ENCODE measurements around the gene MYB.

Gene MYB

DNA sequence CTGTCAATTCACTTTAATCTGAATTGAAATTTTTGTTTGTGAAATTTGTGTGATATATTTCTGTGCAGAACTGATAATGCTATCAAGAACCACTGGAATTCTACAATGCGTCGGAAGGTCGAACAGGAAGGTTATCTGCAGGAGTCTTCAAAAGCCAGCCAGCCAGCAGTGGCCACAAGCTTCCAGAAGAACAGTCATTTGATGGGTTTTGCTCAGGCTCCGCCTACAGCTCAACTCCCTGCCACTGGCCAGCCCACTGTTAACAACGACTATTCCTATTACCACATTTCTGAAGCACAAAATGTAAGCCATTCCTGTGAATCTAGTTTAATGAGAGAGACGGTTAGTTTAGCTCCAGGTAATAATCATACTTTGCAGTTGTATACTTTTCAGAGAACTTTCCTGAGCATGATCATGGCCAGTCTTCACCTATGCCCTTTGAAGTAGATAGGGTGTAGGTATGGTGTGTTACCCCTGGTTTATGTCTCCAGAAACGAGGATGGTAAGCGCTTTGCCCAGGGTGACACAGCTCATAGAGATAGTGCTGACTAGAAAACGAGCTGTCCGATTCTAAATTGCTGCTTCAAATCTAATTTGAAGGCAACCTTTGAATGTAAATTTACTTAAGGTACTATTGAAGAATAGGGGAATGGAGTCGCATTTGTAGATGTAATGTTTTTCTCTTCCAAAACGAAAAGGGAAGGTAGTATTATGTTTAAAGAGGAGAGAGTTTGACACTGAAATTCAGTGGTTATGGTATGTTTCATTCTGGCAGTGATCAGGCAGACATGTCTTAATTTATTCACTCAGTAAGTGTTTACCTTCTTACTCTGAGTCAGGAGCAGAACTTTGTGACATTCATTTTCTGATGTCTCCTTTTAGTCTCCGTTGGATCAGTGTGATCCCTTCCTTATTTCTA lies 11.4 kb downstream of the MYB start:
- CTCF ChIA-PET = interaction anchor here (2.0 kb wide), 1 partner anchor 8 kb away, joined by 10 read pairs; no protein-coding TSS in a partner anchor

DNA sequence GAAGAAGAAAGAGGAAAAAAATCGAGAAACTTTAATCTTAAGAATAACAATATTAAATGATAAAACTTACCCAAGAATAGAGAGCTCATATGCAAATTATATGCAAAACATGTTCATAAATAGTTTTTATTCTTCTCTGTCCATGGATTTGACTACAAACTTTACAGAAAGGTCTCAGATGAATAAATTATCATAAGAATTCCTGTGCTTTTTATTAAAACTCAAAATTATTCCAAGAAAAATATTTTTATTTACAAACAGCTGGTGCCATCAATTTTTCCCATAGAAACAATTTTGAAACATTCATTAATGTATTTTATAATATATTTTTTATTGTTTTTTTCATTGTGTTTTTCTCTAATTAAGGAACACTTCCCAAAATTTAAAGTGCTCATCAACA lies 12.1 kb downstream of the MYB start:
- Histone ChIP-seq H3K27ac (ENCODE audit: extremely low read depth, low read depth, low read length) (no peak overlapping the region), H3K4me1 (ENCODE audit: control insufficient read depth, insufficient read depth, low read length) (no peaks in the 10 kb centered on the region), H3K9me3 (ENCODE audit: control insufficient read depth, insufficient read depth, low read depth, low read length) (no peaks in the 10 kb centered on the region), H3K36me3 (ENCODE audit: control insufficient read depth in 2 of 2, insufficient read depth in 1 of 2, low read length in 2 of 2) (peaks cover 0 to 27% of the 10 kb centered on the region in 2 experiments; a peak in 1 of 3 replicates), H3K4me3 (ENCODE audit: low read depth, low read length) (no peak overlapping the region)
- POLR2A ChIA-PET = no interaction called here
- TF ChIP-seq, protein P1, sequence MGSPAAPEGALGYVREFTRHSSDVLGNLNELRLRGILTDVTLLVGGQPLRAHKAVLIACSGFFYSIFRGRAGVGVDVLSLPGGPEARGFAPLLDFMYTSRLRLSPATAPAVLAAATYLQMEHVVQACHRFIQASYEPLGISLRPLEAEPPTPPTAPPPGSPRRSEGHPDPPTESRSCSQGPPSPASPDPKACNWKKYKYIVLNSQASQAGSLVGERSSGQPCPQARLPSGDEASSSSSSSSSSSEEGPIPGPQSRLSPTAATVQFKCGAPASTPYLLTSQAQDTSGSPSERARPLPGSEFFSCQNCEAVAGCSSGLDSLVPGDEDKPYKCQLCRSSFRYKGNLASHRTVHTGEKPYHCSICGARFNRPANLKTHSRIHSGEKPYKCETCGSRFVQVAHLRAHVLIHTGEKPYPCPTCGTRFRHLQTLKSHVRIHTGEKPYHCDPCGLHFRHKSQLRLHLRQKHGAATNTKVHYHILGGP (tag by site-specific recombination; IDR thresholded peaks at IDR 0.05) = no peak
- TF ChIP-seq ZNF624 (tag by site-specific recombination; IDR thresholded peaks at IDR 0.05) (no peak), EGR2 (tag by site-specific recombination; IDR thresholded peaks at IDR 0.05; ENCODE audit: low read depth) (no peak), ZNF140 (tag by site-specific recombination; IDR thresholded peaks at IDR 0.05) (no peak), ZNF426 (tag by site-specific recombination; IDR thresholded peaks at IDR 0.05) (no peak), ZNF747 (tag by site-specific recombination; IDR thresholded peaks at IDR 0.05) (no peak)
- CTCF ChIA-PET = interaction anchor here (0.6 to 2.0 kb wide), 2 partner anchors 9 to 211 kb away, joined by 4 to 10 read pairs; no protein-coding TSS in a partner anchor

More for the DNA sequence above, 11.4 kb downstream of the MYB start:
- H3K36me3 ChIP-seq (ENCODE audit: control insufficient read depth in 2 of 2, insufficient read depth in 1 of 2, low read length in 2 of 2) = peaks cover 0 to 27% of the 10 kb centered on the region in 2 experiments; a peak in 1 of 3 replicates
- POLR2A ChIA-PET = no interaction called here
- TF ChIP-seq ZNF843 (tag by site-specific recombination; IDR thresholded peaks at IDR 0.05) (no peak), ZIC2 (tag by site-specific recombination; IDR thresholded peaks at IDR 0.05) (no peak), ZNF23 (tag by site-specific recombination; IDR thresholded peaks at IDR 0.05; ENCODE audit: borderline replicate concordance) (no peak), ZNF16 (tag by site-specific recombination; IDR thresholded peaks at IDR 0.05; ENCODE audit: low read depth) (no peak), ZNF501 (tag by site-specific recombination; IDR thresholded peaks at IDR 0.05) (no peak)
- TF ChIP-seq, protein P2, sequence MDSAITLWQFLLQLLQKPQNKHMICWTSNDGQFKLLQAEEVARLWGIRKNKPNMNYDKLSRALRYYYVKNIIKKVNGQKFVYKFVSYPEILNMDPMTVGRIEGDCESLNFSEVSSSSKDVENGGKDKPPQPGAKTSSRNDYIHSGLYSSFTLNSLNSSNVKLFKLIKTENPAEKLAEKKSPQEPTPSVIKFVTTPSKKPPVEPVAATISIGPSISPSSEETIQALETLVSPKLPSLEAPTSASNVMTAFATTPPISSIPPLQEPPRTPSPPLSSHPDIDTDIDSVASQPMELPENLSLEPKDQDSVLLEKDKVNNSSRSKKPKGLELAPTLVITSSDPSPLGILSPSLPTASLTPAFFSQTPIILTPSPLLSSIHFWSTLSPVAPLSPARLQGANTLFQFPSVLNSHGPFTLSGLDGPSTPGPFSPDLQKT (IDR thresholded peaks at IDR 0.05; ENCODE audit: borderline replicate concordance, low read depth, low read length) = no peak
- TF ChIP-seq, protein P3, sequence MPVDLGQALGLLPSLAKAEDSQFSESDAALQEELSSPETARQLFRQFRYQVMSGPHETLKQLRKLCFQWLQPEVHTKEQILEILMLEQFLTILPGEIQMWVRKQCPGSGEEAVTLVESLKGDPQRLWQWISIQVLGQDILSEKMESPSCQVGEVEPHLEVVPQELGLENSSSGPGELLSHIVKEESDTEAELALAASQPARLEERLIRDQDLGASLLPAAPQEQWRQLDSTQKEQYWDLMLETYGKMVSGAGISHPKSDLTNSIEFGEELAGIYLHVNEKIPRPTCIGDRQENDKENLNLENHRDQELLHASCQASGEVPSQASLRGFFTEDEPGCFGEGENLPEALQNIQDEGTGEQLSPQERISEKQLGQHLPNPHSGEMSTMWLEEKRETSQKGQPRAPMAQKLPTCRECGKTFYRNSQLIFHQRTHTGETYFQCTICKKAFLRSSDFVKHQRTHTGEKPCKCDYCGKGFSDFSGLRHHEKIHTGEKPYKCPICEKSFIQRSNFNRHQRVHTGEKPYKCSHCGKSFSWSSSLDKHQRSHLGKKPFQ (tag by site-specific recombination; IDR thresholded peaks at IDR 0.05) = no peak
- H3K4me3 ChIP-seq (ENCODE audit: low read depth, low read length) = no peak overlapping the region
- no peaks in the 10 kb centered on the region for H3K9me3 ChIP-seq (ENCODE audit: control insufficient read depth, insufficient read depth, low read depth, low read length)
- H3K27ac ChIP-seq (ENCODE audit: extremely low read depth, low read depth, low read length) = no peak overlapping the region
- H3K4me1 ChIP-seq (ENCODE audit: control insufficient read depth, insufficient read depth, low read length) = no peaks in the 10 kb centered on the region

DNA sequence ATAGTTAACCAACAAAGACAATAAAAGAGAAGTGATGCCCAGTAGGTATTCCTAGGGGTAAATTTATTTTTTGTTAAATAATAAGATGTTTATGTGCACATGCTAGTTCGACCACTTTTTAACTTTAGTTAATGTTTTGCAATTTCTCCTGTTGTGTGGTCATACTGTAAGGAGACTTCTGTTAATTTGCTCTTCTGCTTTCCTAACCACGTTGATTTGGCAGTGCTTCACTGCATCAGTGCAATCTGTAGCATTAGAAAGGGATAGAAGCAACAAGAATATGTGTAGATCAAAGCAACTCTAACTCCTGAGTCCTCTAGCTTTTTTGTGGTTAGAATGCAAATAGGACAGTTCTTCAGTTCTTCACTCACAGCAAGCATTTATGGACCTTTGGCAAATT lies 13.9 kb downstream of the MYB start:
- ChIA-PET CTCF (no interaction called here), POLR2A (no interaction called here)
- no peak for TF ChIP-seq ZSCAN30 (tag by site-specific recombination; IDR thresholded peaks at IDR 0.05)
- TF ChIP-seq ZFP41 (tag by site-specific recombination; IDR thresholded peaks at IDR 0.05; ENCODE audit: borderline replicate concordance) = no peak
- TF ChIP-seq ZBTB1 (tag by site-specific recombination; IDR thresholded peaks at IDR 0.05) = no peak
- no peak for TF ChIP-seq WT1 (tag by site-specific recombination; IDR thresholded peaks at IDR 0.05)
- TF ChIP-seq, protein P4, sequence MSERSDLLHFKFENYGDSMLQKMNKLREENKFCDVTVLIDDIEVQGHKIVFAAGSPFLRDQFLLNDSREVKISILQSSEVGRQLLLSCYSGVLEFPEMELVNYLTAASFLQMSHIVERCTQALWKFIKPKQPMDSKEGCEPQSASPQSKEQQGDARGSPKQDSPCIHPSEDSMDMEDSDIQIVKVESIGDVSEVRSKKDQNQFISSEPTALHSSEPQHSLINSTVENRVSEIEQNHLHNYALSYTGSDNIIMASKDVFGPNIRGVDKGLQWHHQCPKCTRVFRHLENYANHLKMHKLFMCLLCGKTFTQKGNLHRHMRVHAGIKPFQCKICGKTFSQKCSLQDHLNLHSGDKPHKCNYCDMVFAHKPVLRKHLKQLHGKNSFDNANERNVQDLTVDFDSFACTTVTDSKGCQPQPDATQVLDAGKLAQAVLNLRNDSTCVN (tag by site-specific recombination; optimal IDR thresholded peaks at IDR 0.05) = no peak
- TF ChIP-seq ZNF121 (tag by site-specific recombination; IDR thresholded peaks at IDR 0.05) = no peak
- TF ChIP-seq, protein P5, sequence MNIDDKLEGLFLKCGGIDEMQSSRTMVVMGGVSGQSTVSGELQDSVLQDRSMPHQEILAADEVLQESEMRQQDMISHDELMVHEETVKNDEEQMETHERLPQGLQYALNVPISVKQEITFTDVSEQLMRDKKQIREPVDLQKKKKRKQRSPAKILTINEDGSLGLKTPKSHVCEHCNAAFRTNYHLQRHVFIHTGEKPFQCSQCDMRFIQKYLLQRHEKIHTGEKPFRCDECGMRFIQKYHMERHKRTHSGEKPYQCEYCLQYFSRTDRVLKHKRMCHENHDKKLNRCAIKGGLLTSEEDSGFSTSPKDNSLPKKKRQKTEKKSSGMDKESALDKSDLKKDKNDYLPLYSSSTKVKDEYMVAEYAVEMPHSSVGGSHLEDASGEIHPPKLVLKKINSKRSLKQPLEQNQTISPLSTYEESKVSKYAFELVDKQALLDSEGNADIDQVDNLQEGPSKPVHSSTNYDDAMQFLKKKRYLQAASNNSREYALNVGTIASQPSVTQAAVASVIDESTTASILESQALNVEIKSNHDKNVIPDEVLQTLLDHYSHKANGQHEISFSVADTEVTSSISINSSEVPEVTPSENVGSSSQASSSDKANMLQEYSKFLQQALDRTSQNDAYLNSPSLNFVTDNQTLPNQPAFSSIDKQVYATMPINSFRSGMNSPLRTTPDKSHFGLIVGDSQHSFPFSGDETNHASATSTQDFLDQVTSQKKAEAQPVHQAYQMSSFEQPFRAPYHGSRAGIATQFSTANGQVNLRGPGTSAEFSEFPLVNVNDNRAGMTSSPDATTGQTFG (tag by site-specific recombination; IDR thresholded peaks at IDR 0.05; ENCODE audit: borderline replicate concordance) = no peak
- no peak for TF ChIP-seq ZNF571 (tag by site-specific recombination; IDR thresholded peaks at IDR 0.05)
- TF ChIP-seq ZBTB21 (tag by site-specific recombination; IDR thresholded peaks at IDR 0.05) = no peak
- H3K4me3 ChIP-seq (ENCODE audit: low read depth, low read length) = no peak overlapping the region
- no peaks in the 10 kb centered on the region for H3K9me3 ChIP-seq (ENCODE audit: control insufficient read depth, insufficient read depth, low read depth, low read length)
- H3K27ac ChIP-seq (ENCODE audit: extremely low read depth, low read depth, low read length) = no peak overlapping the region
- peaks cover 3 to 28% of the 10 kb centered on the region in 2 experiments; a peak in 2 of 3 replicates for H3K36me3 ChIP-seq (ENCODE audit: control insufficient read depth in 2 of 2, insufficient read depth in 1 of 2, low read length in 2 of 2)
- H3K4me1 ChIP-seq (ENCODE audit: control insufficient read depth, insufficient read depth, low read length) = no peaks in the 10 kb centered on the region

Data from HEK293 (cell line).